Activated CD4-positive, alpha-beta T cell treated with anti-CD3 and anti-CD28 coated beads for 24 hours (primary cell): Measurements from ENCODE around the gene CNOT1.
A peak's percentile ranks its signal among the peaks of the same experiment; 100 is the strongest.

Experiments
- DNase-seq, 2 donors: peaks; one replicate each; pipeline ENCODE4 v3.0.0-alpha.2; 2020; ENCODE audit warnings: low read depth in 2 of 2

CNOT1 gene

GRCh38 chr16:58518083-58518979, 111.3 kb downstream of the CNOT1 start:
- DNase-seq = no peak

- DNase-seq = no peak
Measured at GRCh38 chr16:58516768-58517107, 112.9 kb downstream of the CNOT1 start.

- no peak for DNase-seq
Measured at GRCh38 chr16:58515871-58516767, 113.5 kb downstream of the CNOT1 start.

GRCh38 chr16:58515125-58515870, 114.3 kb downstream of the CNOT1 start, which contains the start of gene SETD6:
TSS of gene SETD6 (plus strand) at chr16:58515517. CDS start at chr16:58515538, 21 bp downstream.
- peak; percentile 56 to 78 for DNase-seq

GRCh38 chr16:58513874-58514273, 115.8 kb downstream of the CNOT1 start:
- DNase-seq = no peak

GRCh38 chr16:58511933-58512815, 117.5 kb downstream of the CNOT1 start:
- DNase-seq = peak; percentile 83 to 88

GRCh38 chr16:58510776-58511628, 118.6 kb downstream of the CNOT1 start:
- no peak for DNase-seq

- DNase-seq = no peak
Measured at GRCh38 chr16:58510097-58510775, 119.4 kb downstream of the CNOT1 start.

- DNase-seq = no peak
Measured at GRCh38 chr16:58509256-58510096, 120.2 kb downstream of the CNOT1 start.

GRCh38 chr16:58508671-58509251, 120.9 kb downstream of the CNOT1 start:
- no peak for DNase-seq

- no peak for DNase-seq
Measured at GRCh38 chr16:58507963-58508670, 121.5 kb downstream of the CNOT1 start.

GRCh38 chr16:58507195-58507962, 122.2 kb downstream of the CNOT1 start:
- DNase-seq = no peak

GRCh38 chr16:58506241-58507194, 123.1 kb downstream of the CNOT1 start:
- DNase-seq = no peak

- no peak for DNase-seq
Measured at GRCh38 chr16:58503863-58504688, 125.5 kb downstream of the CNOT1 start.
